ENCODE results near the gene LYPD1. TPM values are rescaled to one million over a fixed set of nuclear protein-coding genes. Genes with fewer than 3 reads are reported as not detected.
"Not testable (repeated sequence)": the region's sequence is repeated elsewhere in the genome, so short reads cannot be mapped to it uniquely, and the experiment has no call there.

The LYPD1 gene, protein sequence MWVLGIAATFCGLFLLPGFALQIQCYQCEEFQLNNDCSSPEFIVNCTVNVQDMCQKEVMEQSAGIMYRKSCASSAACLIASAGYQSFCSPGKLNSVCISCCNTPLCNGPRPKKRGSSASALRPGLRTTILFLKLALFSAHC
- polyA plus RNA-seq (ENCODE audit: insufficient read length in 3 of 3) = 10 to 100 TPM; 81.9 to 94.7 (median 86.8) TPM

DNA sequence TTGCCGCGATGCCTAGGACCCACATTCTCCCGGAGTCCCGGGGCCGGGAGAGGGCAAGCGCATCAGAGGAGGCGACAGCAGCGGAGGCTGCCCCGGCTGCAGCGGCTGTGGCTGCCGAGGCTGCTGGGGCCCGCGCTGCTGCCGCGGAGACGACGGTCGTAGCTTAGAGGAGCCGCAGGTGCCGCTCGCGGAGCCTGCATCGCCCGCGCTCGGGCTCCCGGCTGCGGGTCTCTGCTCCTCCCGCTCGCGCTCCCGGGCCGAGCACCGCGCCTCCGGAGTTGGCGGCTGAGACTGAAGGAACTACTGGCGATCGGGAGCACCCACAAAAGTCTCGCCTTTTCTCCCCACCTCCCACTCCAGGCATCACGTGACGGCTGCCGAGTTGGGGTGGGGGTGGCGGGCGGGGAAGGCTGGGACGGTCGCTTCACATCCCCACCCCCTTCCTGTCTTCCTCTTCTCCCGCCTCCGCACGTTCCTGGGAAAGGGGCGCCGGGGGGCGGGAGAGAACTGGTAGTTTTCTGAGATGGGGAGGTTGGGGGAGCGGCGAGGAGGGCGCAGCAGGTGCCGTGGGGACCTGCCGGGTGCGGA lies at the start of gene LYPD1:
TSS of gene LYPD1 (minus strand) at position 298 of the 588 bp plus-strand sequence. CDS start at position 25, 273 bp downstream.
- DNase-seq (ENCODE audit: low read depth in 3 of 3, low spot score in 2 of 3) = no peak

DNA sequence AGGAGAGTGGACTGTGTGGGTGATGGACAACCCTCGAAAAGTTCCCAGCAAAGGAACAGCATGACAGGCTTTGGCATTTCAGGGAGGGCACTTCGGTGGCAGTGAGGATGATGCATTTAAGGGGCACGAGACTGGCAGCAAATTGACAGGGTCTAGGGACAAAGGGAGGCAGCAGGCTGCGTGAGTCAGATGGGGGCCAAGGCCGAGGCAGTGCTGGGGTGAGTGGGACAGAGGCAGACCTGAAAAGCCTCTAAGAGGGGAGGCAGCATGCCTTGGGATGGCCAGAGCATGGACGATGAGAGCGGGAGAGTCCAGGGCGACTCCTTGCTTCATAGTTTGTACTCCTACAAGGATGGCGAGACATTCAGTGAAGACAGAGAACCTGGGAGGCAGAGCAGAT lies 49.5 kb upstream of the LYPD1 start:
- DNase-seq (ENCODE audit: low read depth in 3 of 3, low spot score in 2 of 3) = no peak

DNA sequence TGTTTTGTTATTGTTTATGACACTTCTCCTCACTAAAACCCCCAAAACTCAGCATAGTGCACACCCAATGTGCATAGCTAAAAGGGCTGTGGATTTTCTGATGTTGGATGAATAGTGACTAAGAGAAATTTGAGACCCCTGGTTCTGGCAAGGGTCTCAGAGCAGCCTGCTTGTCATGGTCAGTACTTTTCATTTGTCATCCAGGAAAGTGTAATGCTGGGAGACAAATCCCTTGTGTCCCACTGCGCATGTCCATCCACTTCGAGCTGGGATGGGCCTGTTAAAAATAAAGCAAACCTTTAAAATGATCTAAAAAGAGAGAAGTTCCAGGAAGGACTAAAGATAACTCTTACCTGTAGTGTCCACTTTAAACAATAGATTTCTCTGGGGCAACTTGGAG lies 46.9 kb upstream of the LYPD1 start:
- no peak for DNase-seq (ENCODE audit: low read depth in 3 of 3, low spot score in 2 of 3)

DNA sequence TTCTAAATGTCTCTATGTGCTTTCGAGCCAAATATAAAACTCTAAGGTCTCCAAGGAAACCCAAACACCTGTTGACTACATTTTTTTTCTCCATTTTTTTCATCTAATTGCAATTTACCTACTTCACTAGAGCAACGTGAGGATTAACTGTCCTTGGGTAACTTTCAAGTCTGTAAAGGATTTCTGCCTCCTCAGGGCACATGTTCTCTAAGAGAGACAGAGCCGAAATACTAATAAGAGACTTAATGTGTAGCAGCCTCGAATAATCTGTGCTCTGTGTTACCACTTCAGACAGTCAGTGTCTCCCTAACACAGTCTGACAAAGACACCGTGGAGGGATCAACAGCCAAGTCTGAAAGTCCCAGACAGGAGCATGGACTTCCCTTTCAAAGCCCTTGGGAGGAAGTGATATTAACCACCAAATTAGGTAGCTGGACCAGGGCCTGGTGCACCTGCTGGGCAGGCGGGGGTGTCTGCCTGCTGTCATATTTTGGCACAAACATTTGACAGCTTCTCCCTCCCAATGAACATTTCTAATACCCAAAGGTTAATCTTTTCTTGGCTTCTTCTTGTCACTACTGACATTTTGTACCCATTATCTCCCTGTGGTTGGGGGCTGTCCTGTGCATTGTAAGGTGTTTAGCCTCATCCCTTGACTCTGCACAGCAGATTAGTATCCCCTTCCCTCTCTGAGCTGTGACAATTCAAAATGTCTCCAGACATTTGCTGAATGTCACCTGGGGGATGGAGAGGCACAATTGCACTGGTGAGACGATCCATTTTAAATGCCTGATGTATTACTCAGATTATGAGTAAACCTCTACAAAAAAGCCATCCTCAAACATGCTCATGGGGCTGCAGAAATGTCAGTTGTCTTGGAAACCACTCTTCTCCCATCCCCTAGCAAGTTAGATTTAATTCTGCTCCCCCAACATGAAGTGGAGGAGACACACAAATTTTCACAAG lies 45.7 kb upstream of the LYPD1 start:
- no peak for DNase-seq (ENCODE audit: low read depth in 3 of 3, low spot score in 2 of 3)

DNA sequence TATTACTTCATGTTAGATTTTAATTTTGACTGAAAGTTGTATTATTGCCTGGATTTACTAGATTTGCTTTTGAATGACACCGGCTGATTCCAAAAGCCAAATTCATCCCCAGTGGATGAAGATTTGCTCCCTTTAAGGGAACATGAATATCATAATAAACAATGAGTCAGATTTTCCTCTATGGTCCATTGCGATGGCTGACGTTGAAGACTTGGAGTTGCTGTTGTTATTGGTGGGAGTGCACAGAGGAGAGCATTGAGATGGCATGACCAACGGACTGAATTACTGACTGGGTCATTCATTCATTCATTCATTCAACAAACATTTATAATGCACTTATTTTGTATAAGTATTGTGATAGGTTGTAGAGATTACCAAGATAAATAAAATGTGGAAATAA lies 33.4 kb upstream of the LYPD1 start:
- DNase-seq (ENCODE audit: low read depth in 3 of 3, low spot score in 2 of 3) = no peak

DNA sequence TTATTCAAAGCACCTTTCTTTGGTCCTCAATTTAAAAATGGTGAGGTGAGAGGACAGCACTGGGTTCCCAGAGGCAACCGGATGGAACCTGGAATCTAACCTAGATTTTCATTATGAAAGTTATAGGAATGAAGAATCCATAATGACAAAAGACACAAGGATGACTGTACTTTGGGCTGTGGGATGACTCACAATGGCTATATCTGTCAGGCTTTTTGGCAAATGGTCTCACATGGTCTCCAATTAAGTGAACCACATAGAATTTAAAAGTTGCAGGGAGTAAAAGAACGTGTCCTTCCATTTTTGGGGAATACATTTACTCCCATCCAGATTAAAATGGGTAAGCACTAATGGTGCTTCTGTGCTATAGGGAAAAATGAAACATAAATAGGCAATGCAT lies 31.8 kb upstream of the LYPD1 start:
- DNase-seq (ENCODE audit: low read depth in 3 of 3, low spot score in 2 of 3) = no peak

DNA sequence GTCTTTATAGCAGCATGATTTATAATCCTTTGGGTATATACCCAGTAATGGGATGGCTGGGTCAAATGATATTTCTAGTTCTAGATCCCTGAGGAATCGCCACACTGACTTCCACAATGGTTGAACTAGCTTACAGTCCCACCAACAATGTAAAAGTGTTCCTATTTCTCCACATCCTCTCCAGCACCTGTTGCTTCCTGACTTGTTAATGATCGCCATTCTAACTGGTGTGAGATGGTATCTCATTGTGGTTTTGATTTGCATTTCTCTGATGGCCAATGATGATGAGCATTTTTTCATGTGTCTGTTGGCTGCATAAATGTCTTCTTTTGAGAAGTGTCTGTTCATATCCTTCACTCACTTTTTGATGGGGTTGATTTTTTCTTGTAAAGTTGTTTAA lies 29.8 kb upstream of the LYPD1 start:
- not testable (repeated sequence) for DNase-seq (ENCODE audit: low read depth in 3 of 3, low spot score in 2 of 3)

DNA sequence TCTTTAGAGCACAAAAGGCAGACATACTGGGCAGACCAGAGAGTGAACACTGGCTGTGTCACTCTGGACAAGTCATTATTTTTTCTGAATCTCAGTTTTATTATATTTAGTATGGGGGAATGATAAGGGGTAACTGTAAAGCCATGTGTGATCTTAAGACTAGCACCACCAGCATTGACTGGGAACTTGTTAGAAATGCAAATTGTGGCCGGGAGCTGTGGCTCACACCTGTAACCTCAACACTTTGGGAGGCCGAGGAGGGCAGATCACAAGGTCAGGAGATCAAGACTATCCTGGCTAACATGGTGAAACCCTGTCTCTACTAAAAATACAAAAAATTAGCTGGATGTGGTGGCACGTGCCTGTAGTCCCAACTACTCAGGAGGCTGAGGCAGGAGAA lies 28.3 kb upstream of the LYPD1 start:
- DNase-seq (ENCODE audit: low read depth in 3 of 3, low spot score in 2 of 3) = not testable (repeated sequence)

DNA sequence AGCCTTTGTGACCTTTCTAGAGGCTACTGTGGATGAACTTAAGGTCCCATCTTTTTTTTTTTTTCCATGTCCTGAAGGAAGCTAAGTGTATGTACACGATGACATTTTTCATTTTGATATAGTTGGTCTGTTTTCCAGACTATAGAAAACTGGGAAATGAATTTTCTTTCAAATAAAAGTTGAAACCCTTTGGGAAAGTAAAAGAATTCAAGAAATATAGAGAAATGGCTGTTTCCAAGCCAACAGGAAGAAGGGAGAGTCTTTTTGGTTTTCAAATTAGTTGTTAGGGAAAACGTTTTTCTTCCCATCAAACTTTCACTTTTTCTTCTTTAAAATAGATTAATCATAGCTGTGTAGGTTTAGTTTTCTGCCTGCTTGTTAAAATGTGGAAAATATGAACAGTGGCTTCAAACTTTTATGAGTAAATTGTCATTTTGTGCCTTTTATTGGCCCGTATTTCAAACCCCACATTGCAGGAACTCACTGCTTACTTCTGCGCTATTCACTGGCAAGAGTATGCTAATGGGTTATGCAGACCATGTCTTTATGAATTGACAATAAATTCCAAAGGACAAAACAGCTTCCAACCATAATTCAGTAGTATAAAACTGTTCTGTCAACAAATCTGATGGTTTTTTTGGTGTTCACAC lies 27.7 kb upstream of the LYPD1 start:
- no peak for DNase-seq (ENCODE audit: low read depth in 3 of 3, low spot score in 2 of 3)

DNA sequence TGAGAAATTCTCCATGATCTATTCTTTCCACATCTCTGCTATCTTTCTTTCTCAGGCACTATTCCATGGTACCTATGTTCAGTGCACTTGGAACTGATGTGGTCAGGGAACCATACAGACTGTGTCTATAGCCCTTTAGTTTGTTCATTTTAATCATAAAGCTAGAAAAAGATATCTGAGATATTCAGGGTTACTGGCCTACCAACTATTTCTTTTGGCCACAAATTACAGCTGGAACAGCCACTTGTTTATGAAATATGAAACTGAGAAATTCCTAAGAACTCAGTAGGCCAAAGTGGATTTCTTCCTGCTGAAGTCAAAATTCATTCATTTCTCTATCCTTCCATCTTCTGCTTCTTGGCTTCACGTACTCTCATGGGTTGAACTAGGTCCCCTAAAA lies 22.8 kb upstream of the LYPD1 start:
- DNase-seq (ENCODE audit: low read depth in 3 of 3, low spot score in 2 of 3) = no peak

DNA sequence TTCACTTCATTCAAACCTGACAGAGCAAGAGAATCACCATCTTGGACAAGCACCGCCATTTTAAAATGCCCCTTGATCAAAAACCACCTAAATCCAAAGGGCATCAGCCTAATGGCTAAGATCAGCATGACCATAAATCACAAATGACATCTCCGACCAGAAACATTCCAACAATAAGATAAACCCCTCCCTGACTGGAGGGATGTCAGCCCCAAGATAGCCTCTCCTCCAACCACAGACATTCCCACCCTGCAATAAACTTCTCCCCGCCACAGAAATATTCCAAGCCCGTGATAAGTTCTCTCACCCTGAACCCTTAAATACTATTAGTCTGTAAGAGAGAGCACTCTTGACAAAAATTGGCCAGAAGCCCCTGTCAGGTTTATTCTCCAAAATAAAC lies 21.6 kb upstream of the LYPD1 start:
- DNase-seq (ENCODE audit: low read depth in 3 of 3, low spot score in 2 of 3) = no peak

DNA sequence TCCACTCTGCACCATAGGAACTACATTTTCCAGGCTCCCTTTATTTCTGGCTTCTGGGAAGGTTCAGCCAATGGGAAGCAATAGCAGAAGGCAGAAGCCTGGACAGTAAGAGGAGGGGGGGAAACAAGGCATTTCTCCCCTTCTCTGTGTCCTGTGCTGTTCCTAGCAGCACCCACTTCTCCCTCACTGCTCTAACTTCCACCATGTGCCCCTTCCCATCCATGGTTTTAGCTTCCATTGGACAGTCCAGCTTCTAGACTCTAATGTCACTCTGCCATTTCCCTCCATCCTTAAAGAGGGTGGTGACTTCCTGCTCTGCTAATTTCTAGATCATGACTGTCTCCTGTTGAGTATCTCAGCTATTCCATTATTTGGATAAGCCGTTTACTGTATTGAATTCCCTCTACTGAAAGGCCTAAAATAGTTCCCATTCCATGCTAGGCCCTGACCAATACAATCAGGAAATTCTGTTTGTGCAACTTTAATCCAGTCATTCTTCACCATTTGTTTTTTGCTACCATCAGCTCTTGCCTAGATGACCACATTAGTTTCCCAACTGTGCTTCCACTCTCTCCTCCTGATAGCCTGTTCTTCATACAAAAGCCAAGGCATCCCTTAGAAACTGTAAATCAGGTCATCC lies 20.8 kb upstream of the LYPD1 start:
- DNase-seq (ENCODE audit: low read depth in 3 of 3, low spot score in 2 of 3) = no peak

DNA sequence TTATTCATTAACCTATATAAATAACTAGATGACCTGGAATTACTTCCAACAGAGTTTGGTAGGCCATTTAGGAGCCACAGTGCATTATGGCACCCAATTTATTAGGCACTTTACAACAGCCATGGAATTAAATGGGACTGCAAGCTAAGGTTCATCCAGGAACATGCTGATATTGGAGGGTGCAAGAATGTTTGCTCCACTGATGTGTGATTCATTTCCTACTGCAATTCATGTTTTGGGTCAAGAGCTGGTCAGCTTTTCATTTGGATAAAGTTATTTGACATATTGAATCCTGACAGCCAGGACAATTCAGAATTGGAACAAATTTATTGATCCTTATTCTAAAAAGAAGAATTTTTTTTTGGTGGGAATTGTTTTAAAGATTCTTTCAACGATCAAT lies 11.8 kb upstream of the LYPD1 start:
- DNase-seq (ENCODE audit: low read depth in 3 of 3, low spot score in 2 of 3) = no peak

DNA sequence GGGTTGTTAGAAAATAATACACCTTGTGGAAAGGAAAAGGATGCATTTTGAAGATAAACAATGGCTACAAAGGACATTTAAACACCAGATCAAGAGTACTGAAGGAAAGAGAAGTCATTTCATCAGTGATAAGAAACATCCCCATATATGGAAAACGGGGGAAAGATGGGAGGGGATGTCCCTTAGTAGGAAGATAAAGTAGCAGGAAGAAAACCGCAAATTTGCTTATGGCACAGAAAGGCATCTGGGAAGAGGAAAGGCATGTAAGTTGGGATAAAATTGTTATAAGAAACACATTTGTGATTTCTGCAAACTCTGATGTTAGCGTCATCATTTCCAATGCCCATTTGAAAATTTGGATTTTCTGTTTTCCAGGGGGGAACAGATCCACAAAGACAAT lies 10.5 kb upstream of the LYPD1 start:
- no peak for DNase-seq (ENCODE audit: low read depth in 3 of 3, low spot score in 2 of 3)

DNA sequence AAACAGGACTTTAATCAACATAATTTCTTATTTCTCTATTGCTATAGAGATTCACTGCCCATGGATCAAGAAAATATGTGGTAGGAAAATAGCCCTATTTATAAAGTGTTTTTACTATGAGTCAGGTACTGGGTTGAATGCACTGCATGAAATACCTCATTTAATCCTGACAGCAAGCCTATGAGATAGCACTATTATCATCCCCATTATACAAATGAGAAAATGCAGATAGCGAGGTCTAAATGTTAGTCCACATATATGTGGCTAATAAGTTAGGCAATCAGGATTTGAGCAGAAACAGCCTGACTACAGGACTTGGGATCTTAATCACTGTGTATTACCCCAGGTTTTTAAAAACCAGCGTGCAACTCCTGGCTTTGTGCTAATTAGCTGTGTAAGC lies 8.5 kb upstream of the LYPD1 start:
- no peak for DNase-seq (ENCODE audit: low read depth in 3 of 3, low spot score in 2 of 3)

DNA sequence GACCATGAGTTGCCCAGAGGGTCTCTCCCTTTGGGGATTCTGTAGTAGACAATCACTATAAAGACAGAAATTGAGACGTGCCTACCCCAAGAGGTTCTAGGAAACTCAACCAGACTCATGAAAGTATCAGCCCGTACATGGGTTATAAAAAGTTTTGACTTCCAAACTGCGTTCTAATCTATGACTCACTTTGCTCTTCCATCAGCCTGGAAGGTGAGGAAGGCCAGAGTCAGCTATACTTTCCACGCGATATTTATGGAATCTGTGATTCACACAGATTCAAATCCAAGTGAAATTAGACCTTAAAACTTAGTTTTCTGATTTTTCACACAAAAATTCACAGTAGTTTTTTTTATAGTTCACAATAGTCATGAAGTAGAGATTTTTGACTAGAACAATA lies 7.7 kb upstream of the LYPD1 start:
- DNase-seq (ENCODE audit: low read depth in 3 of 3, low spot score in 2 of 3) = no peak

DNA sequence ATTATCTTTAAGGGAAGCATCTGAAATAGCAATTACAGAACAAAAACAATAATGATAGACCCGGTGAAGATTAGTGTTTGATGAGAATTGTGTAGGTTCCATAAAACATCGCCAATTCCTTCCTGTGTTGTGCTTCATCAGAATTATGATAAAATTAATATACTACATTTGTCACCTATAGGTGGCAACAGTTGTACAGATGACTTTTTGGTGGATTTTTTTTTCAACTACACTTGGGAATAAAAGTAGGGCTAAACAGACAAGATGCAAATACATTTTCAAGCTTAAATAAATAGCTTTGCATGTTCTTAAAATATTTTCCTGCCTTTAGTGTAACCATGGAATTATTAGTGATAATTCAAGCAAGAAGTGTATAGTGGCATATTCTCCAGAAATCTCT lies 7.0 kb upstream of the LYPD1 start:
- no peak for DNase-seq (ENCODE audit: low read depth in 3 of 3, low spot score in 2 of 3)

DNA sequence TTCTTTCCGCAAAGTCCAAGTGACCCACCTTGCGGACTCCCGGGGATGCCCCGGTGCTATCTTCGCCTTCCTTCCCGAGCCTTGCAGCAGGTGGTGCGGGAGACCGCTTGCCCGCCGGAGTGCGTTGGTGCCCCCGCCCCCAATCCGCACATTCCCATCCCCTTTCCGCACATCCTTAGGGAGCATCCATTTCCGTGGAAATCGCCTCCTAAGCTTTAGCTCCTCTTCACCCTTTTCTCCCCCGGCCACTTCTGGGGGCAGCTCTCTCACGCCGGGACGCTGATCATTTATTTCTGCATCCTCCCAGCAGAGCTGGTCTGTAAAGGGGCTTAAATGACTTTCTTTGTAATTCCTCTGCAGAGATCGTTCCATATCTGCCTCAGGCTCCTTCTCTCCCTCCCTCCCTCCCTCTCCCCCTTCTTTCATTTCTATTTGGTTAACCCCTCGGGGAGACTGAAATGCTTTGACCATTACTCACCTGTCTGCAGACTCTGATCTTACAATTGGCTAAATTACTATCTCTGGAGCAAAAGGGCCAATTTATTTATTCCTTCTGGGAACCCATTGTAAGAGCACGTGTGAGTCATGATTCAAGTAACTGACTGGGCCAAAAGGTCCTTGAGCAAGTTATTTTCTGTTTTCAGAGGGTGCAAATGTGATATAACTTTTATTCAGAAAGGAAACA lies 1.3 kb upstream of the LYPD1 start:
- no peak for DNase-seq (ENCODE audit: low read depth in 3 of 3, low spot score in 2 of 3)

DNA sequence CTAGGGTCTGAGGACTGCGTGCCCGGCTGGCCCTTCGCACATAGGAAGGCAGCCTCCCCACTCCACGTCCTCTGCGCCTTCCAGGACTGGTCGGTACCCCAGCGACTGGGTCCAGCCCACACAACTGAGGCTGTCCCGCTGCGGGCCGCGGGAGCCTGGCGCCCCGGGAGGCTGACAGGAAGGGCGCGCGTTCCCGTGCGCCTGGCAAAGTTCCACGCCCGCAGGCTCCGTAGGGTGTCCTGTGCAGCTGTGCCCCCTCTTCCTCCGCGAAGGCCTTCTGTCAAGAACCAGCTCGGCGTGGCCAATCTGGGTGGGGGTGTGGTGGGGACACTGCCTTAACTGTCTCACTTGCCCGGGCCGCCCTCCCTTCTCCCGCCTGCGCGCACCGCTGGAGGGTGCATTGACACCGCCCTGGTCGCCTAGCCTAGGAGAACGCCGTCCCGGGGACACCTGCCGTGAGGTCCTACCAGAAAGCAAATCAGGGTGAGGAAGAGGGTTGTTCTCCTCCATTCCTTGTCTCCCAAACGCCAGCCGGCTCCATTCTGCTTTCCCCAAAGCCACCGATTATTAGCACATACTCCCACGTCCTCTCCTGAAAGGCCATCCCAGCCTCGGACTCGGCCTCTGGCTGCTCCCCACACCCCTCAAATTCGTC lies 618 bp upstream of the LYPD1 start:
- no peak for DNase-seq (ENCODE audit: low read depth in 3 of 3, low spot score in 2 of 3)

Measured in right renal cortex interstitium (tissue), 3 donors.